GM12878 (cell line): ENCODE results near the gene CD93.

Experiments
- BHLHE40 ChIP-seq, 2 experiments: fragments of 450-650 bp in 1 of 2; IDR thresholded peaks; 2 replicates each; pipeline ENCODE4 v1.6.1; 2011 to 2017; ENCODE audit warnings: low read depth in 2 of 2, borderline replicate concordance in 1 of 2, improper control_type of control experiment in 1 of 2, low read length in 1 of 2, mild to moderate bottlenecking in 1 of 2
- EP300 ChIP-seq, 2 experiments: fragments of 150-350 bp in 1 of 2; IDR thresholded peaks; 2 replicates each; pipeline ENCODE4 v1.6.1; 2011 to 2012; ENCODE audit warnings: low read depth in 2 of 2, low read length in 2 of 2, borderline replicate concordance in 1 of 2, improper control_type of control experiment in 1 of 2, inconsistent platforms in 1 of 2; ENCODE audit not compliant: control insufficient read depth in 1 of 2
- MXI1 ChIP-seq: fragments of 150-350 bp; IDR thresholded peaks from 2 replicates; pipeline ENCODE4 v1.6.1; 2011; ENCODE audit warnings: low read depth, mild to moderate bottlenecking, inconsistent platforms, low read length, improper control_type of control experiment
- NFYA ChIP-seq: IDR thresholded peaks from 2 replicates; pipeline ENCODE4 v1.6.1; 2011; ENCODE audit warnings: low read depth, mild to moderate bottlenecking, low read length, improper control_type of control experiment, borderline replicate concordance
- NRF1 ChIP-seq: conservative IDR thresholded peaks from 2 replicates; pipeline ENCODE4 v1.6.1; 2011; ENCODE audit warnings: mild to moderate bottlenecking, low read depth, low read length, improper control_type of control experiment
- POLR2AphosphoS5 ChIP-seq: IDR thresholded peaks from 2 replicates; pipeline ENCODE4 v1.6.1; 2011; ENCODE audit warnings: mild to moderate bottlenecking, low read length, inconsistent platforms
- RAD21 ChIP-seq: IDR thresholded peaks from 2 replicates; pipeline ENCODE4 v1.6.1; 2011; ENCODE audit warnings: mild to moderate bottlenecking, low read depth, low read length, moderate library complexity; ENCODE audit not compliant: insufficient read depth
- RFX5 ChIP-seq: IDR thresholded peaks from 2 replicates; pipeline ENCODE4 v1.6.1; 2011; ENCODE audit warnings: low read depth, low read length, improper control_type of control experiment
- STAT1 ChIP-seq: fragments of 450-650 bp; conservative IDR thresholded peaks from 2 replicates; pipeline ENCODE4 v1.6.1; 2014; ENCODE audit warnings: antibody characterized with exemption, mild to moderate bottlenecking
- TARDBP ChIP-seq: IDR thresholded peaks from 2 replicates; pipeline ENCODE4 v1.6.1; 2016; ENCODE audit warnings: borderline replicate concordance
- TCF7 ChIP-seq: IDR thresholded peaks from 2 replicates; pipeline ENCODE4 v1.6.1; 2014; ENCODE audit warnings: antibody characterized with exemption, borderline replicate concordance
- TF ChIP-seq, protein P1 (sequence below), 3 experiments: IDR thresholded peaks in 2 of 3; conservative IDR thresholded peaks in 1 of 3; 2 replicates each; pipeline ENCODE4 v1.5.1; 2011; ENCODE audit warnings: low read depth in 3 of 3, low read length in 3 of 3, mild to moderate bottlenecking in 3 of 3, control low read depth in 2 of 3, moderate library complexity in 2 of 3, inconsistent platforms in 1 of 3, mixed read lengths in 1 of 3; ENCODE audit not compliant: control insufficient read depth in 2 of 3, insufficient read depth in 1 of 3; ENCODE audit errors: extremely low read depth in 1 of 3
- TF ChIP-seq, protein P2 (sequence below): IDR thresholded peaks from 2 replicates; pipeline ENCODE4 v1.6.1; 2012; ENCODE audit warnings: low read depth, low read length, improper control_type of control experiment
- TF ChIP-seq, protein P3 (sequence below): fragments of 450-650 bp; IDR thresholded peaks from 2 replicates; pipeline ENCODE4 v1.6.1; 2017; ENCODE audit warnings: mild to moderate bottlenecking

DNA sequence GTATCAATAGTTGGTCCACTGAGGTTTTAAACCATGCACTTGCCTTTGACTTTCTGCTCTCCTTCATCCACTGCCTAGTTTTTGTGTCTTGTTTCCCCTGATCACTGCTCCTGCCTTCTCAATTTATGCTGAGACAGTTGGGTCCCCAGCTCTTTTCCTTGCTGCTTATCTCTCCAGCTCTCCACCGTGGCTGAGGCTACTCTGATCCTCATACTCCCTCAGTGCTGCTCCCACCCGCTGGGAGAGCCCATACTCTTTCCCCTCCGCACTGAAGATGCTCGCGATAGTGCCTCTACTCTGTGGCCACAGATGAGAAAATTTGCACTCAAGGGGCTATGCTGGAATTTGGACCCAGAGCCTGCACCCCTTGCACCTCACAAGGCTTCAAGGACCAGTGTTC is 33.2 kb downstream of the CD93 start:
- TF ChIP-seq, protein P1, sequence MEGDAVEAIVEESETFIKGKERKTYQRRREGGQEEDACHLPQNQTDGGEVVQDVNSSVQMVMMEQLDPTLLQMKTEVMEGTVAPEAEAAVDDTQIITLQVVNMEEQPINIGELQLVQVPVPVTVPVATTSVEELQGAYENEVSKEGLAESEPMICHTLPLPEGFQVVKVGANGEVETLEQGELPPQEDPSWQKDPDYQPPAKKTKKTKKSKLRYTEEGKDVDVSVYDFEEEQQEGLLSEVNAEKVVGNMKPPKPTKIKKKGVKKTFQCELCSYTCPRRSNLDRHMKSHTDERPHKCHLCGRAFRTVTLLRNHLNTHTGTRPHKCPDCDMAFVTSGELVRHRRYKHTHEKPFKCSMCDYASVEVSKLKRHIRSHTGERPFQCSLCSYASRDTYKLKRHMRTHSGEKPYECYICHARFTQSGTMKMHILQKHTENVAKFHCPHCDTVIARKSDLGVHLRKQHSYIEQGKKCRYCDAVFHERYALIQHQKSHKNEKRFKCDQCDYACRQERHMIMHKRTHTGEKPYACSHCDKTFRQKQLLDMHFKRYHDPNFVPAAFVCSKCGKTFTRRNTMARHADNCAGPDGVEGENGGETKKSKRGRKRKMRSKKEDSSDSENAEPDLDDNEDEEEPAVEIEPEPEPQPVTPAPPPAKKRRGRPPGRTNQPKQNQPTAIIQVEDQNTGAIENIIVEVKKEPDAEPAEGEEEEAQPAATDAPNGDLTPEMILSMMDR (IDR thresholded peaks at IDR 0.05 in 2 of 3, conservative IDR thresholded peaks at IDR 0.05 in 1 of 3; ENCODE audit: control insufficient read depth in 2 of 3, extremely low read depth in 1 of 3, insufficient read depth in 1 of 3, low read depth in 3 of 3, low read length in 3 of 3) = no peak
- TF ChIP-seq, protein P2, sequence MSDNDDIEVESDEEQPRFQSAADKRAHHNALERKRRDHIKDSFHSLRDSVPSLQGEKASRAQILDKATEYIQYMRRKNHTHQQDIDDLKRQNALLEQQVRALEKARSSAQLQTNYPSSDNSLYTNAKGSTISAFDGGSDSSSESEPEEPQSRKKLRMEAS = no peak
- no peak for TF ChIP-seq MXI1
- TF ChIP-seq TARDBP = no peak
- TF ChIP-seq EP300 (IDR thresholded peaks at IDR 0.05; ENCODE audit: borderline replicate concordance in 1 of 2, control insufficient read depth in 1 of 2, low read depth in 2 of 2, low read length in 2 of 2) = no peak
- TF ChIP-seq RAD21 = no peak
- TF ChIP-seq NFYA = no peak
- TF ChIP-seq RFX5 = no peak
- no peak for TF ChIP-seq BHLHE40 (IDR thresholded peaks at IDR 0.05; ENCODE audit: borderline replicate concordance in 1 of 2, low read depth in 2 of 2, low read length in 1 of 2)
- TF ChIP-seq, protein P3, sequence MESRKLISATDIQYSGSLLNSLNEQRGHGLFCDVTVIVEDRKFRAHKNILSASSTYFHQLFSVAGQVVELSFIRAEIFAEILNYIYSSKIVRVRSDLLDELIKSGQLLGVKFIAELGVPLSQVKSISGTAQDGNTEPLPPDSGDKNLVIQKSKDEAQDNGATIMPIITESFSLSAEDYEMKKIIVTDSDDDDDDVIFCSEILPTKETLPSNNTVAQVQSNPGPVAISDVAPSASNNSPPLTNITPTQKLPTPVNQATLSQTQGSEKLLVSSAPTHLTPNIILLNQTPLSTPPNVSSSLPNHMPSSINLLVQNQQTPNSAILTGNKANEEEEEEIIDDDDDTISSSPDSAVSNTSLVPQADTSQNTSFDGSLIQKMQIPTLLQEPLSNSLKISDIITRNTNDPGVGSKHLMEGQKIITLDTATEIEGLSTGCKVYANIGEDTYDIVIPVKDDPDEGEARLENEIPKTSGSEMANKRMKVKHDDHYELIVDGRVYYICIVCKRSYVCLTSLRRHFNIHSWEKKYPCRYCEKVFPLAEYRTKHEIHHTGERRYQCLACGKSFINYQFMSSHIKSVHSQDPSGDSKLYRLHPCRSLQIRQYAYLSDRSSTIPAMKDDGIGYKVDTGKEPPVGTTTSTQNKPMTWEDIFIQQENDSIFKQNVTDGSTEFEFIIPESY = no peak
- no peak for TF ChIP-seq POLR2AphosphoS5
- no peak for TF ChIP-seq TCF7
- TF ChIP-seq NRF1 = no peak
- no peak for TF ChIP-seq STAT1
